K562 (cell line): ENCODE measurements around the gene PIK3CB. TPM values are rescaled to one million over a fixed set of nuclear protein-coding genes. Genes with fewer than 3 reads are reported as not detected.

ENCODE experiments used
- ATAC-seq: fragments of 200-7000 bp; cut with Tn5 transposase; 3 replicates; pipeline ENCODE4 v1.9.1; 2020; ENCODE audit warnings: moderate library complexity
- BruUV-seq: library from RNA; stranded (reverse); fragments of 400-500 nt; replicated peaks from 2 replicates; lab custom pipeline; 2021; lab: Mats Ljungman, UMichigan
- CTCF ChIA-PET: fragments of 300-600 bp; formaldehyde crosslinking; extraction: SDS; loops from one replicate; lab custom pipeline; 2021; ENCODE audit warnings: low intra/inter-chr PET ratio; lab: Yijun Ruan, JAX
- POLR2A ChIA-PET: fragments of 300-600, 350-650 bp; sonication (Branson Sonifier 250); formaldehyde crosslinking; extraction: SDS; loops from one replicate; lab custom pipeline; 2021; ENCODE audit warnings: antibody characterized with exemption, inconsistent platforms; lab: Yijun Ruan, JAX
- DNase-seq, 4 experiments: peaks; one replicate each; pipeline versions ENCODE4 v3.0.0 to v3.0.0-alpha.2; 2011 to 2018; ENCODE audit warnings: low spot score in 3 of 4, mixed read lengths in 3 of 4; ENCODE audit errors: extremely low read depth in 1 of 4
- FAIRE-seq: peaks from 2 replicates; lab custom pipeline; 2011; peaks lifted over from hg19 to GRCh38; lab: Jason Lieb, UNC
- H2AFZ ChIP-seq: 2 replicates; pipeline ENCODE4 v1.6.0; 2011; ENCODE audit warnings: low read depth, low read length, control low read depth, inconsistent platforms
- H3K27ac ChIP-seq: fragments of 200-600 bp; 3 replicates; pipeline ENCODE4 v1.8.0; 2011; ENCODE audit warnings: low read depth, mild to moderate bottlenecking, control low read depth, inconsistent platforms, low read length, moderate library complexity, mixed read lengths; ENCODE audit errors: extremely low read depth
- H3K27me3 ChIP-seq, 2 experiments: fragments of 300-600 bp in 1 of 2; 2 replicates in 1 of 2; 3 replicates in 1 of 2; pipeline versions ENCODE4 v1.6.0 to v1.8.0; 2011; ENCODE audit warnings: inconsistent platforms in 2 of 2, low read length in 2 of 2, mild to moderate bottlenecking in 1 of 2, mixed read lengths in 1 of 2, moderate library complexity in 1 of 2; ENCODE audit not compliant: control insufficient read depth in 2 of 2, insufficient read depth in 2 of 2
- H3K36me3 ChIP-seq: fragments of 300-600 bp; 3 replicates; pipeline ENCODE4 v1.8.0; 2011; ENCODE audit warnings: mild to moderate bottlenecking, low read length, inconsistent platforms; ENCODE audit not compliant: control insufficient read depth, insufficient read depth
- H3K4me1 ChIP-seq, 2 experiments: fragments of 200-600 bp in 1 of 2; replicated peaks in 1 of 2; 2 replicates in 1 of 2; 3 replicates in 1 of 2; pipeline versions ENCODE4 v1.5.1 to v1.8.0; 2011; ENCODE audit warnings: inconsistent platforms in 2 of 2, low read length in 2 of 2, mild to moderate bottlenecking in 1 of 2, mixed read lengths in 1 of 2, moderate library complexity in 1 of 2; ENCODE audit not compliant: control insufficient read depth in 2 of 2, insufficient read depth in 2 of 2
- H3K4me2 ChIP-seq: 2 replicates; pipeline ENCODE4 v1.6.1; 2011; ENCODE audit warnings: low read length, control low read depth, inconsistent platforms, mixed read lengths; ENCODE audit not compliant: insufficient read depth
- H3K4me3 ChIP-seq: fragments of 200-600 bp; sonication (generic), shearing (Covaris generic); 2 replicates; pipeline ENCODE4 v1.5.1; 2016; ENCODE audit warnings: control low read depth, inconsistent platforms
- H3K79me2 ChIP-seq: fragments of 200-600 bp; 3 replicates; pipeline ENCODE4 v1.8.0; 2011; ENCODE audit warnings: low read length, inconsistent platforms; ENCODE audit not compliant: control insufficient read depth, insufficient read depth
- H3K9ac ChIP-seq, 2 experiments: 2 replicates each; pipeline versions ENCODE4 v1.6.0 to v1.6.1; 2011; ENCODE audit warnings: low read depth in 2 of 2, low read length in 2 of 2, control low read depth in 1 of 2, inconsistent platforms in 1 of 2, mild to moderate bottlenecking in 1 of 2, mixed read lengths in 1 of 2; ENCODE audit not compliant: insufficient read depth in 1 of 2
- H3K9me1 ChIP-seq: one replicate; pipeline ENCODE4 v1.6.0; 2011; ENCODE audit warnings: inconsistent platforms, mild to moderate bottlenecking, low read length, moderate library complexity; ENCODE audit not compliant: control insufficient read depth, insufficient read depth
- H3K9me3 ChIP-seq: replicated peaks from 2 replicates; pipeline ENCODE4 v1.5.1; 2011; ENCODE audit warnings: low read depth, low read length, inconsistent platforms; ENCODE audit not compliant: control insufficient read depth, insufficient read depth
- H4K20me1 ChIP-seq: replicated peaks from 2 replicates; pipeline ENCODE4 v1.6.1; 2011; ENCODE audit warnings: low read length, inconsistent platforms, mixed read lengths; ENCODE audit not compliant: control insufficient read depth, insufficient read depth
- CCAR2 ChIP-seq: fragments of 200-400 bp; formaldehyde crosslinking; IDR thresholded peaks from 2 replicates; pipeline ENCODE4 v1.6.1; 2017; ENCODE audit warnings: mild to moderate bottlenecking, low read depth, low read length
- DPF2 ChIP-seq: fragments of 450-650 bp; IDR thresholded peaks from 2 replicates; pipeline ENCODE4 v1.6.1; 2016
- KDM1A ChIP-seq, 2 experiments: fragments of 450-650 bp; IDR thresholded peaks; 2 replicates each; pipeline ENCODE4 v1.6.1; 2016; ENCODE audit warnings: mild to moderate bottlenecking in 2 of 2
- KDM4B ChIP-seq, 2 experiments: fragments of 450-650 bp in 1 of 2; sonication (generic) in 1 of 2; IDR thresholded peaks; 2 replicates each; pipeline ENCODE4 v1.6.1; 2016 to 2017; ENCODE audit warnings: borderline replicate concordance in 2 of 2, antibody characterized with exemption in 1 of 2, low read depth in 1 of 2, mild to moderate bottlenecking in 1 of 2
- NCOA2 ChIP-seq, 2 experiments: fragments of 450-650 bp; IDR thresholded peaks; 2 replicates each; pipeline ENCODE4 v1.6.1; 2018; ENCODE audit warnings: mild to moderate bottlenecking in 2 of 2, moderate library complexity in 1 of 2; ENCODE audit not compliant: partially characterized antibody in 2 of 2
- NFXL1 ChIP-seq: fragments of 450-650 bp; formaldehyde crosslinking; IDR thresholded peaks from 2 replicates; pipeline ENCODE4 v1.4.0; 2021; ENCODE audit warnings: mild to moderate bottlenecking
- PPARD ChIP-seq: fragments of 250-450 bp; sonication (Bioruptor Pico); IDR thresholded peaks from 2 replicates; pipeline ENCODE4 v1.8.0; 2022; ENCODE audit warnings: inconsistent platforms, mild to moderate bottlenecking, moderate library complexity
- TCFL5 ChIP-seq: fragments of 250-450 bp; sonication (Bioruptor Pico); conservative IDR thresholded peaks from 2 replicates; pipeline ENCODE4 v1.6.1; 2021; ENCODE audit warnings: mild to moderate bottlenecking, moderate library complexity, matching md5 sums
- WGBS: fragments of 100-300 bp; shearing (Covaris generic); methylation state at CpG from one replicate; pipeline ENCODE4 v1.1.6; 2016; ENCODE audit warnings: low coverage, mixed read lengths; ENCODE audit not compliant: insufficient coverage; ENCODE audit errors: missing lambda C conversion rate; 5-methylcytosine and 5-hydroxymethylcytosine counted together
- in situ Hi-C: fragments of 300-500 bp; cut with MboI; formaldehyde crosslinking; loops from 4 replicates; pipeline ENCODE4 v1.15.0; 2018; ENCODE audit warnings: inconsistent platforms, mixed read lengths
- intact Hi-C: fragments of 100-400 bp; cut with micrococcal nuclease; formaldehyde crosslinking; loops from 2 replicates; pipeline ENCODE4 v1.14.2; 2022
- polyA plus RNA-seq, 8 experiments: library from polyadenylated mRNA; depleted of rRNA in 4 of 8; stranded (reverse) in 5 of 8; unstranded in 3 of 8; fragments of >200 nt; fragmentation: Nextera tagmentation in 2 of 8; fragmentation: Illumina TruSeq in 1 of 8; extraction: Ambion mirVana in 2 of 8; extraction: Trizol in 1 of 8; gene quantifications; 2 replicates each; pipeline versions ENCODE4 v1.2.1 to v1.2.3, GENCODE V29; 2011 to 2014; ENCODE audit warnings: inconsistent platforms in 1 of 8, missing spikeins in 1 of 8
- total RNA-seq, 7 experiments: library from RNA; depleted of rRNA in 6 of 7; stranded (reverse); fragments of >200 nt in 6 of 7; fragmentation: Illumina TruSeq in 2 of 7; extraction: Trizol in 2 of 7; gene quantifications; 2 replicates each; pipeline versions ENCODE4 v1.2.1 to v1.2.3, GENCODE V29; 2011 to 2021; ENCODE audit warnings: low replicate concordance in 1 of 7
- TF ChIP-seq, protein P1 (sequence below): fragments of 250-450 bp; sonication (Bioruptor Pico); IDR thresholded peaks from 2 replicates; pipeline ENCODE4 v1.8.0; 2022; ENCODE audit warnings: inconsistent platforms, mild to moderate bottlenecking, moderate library complexity, borderline replicate concordance
- TF ChIP-seq, protein P2 (sequence below), 3 experiments: IDR thresholded peaks in 2 of 3; conservative IDR thresholded peaks in 1 of 3; 2 replicates each; pipeline ENCODE4 v1.5.1; 2011 to 2012; ENCODE audit warnings: low read length in 3 of 3, mild to moderate bottlenecking in 3 of 3, control low read depth in 2 of 3, improper control_type of control experiment in 1 of 3, inconsistent platforms in 1 of 3, low read depth in 1 of 3, mixed read lengths in 1 of 3, moderate library complexity in 1 of 3; ENCODE audit not compliant: insufficient read depth in 2 of 3

Gene PIK3CB
- total and polyA plus RNA-seq, 9 of the 15 experiments (the other 6 are each of a cell fraction or from before 2014, with no cell fraction given): 15.3 to 62.6 (median 28.3) TPM

DNA sequence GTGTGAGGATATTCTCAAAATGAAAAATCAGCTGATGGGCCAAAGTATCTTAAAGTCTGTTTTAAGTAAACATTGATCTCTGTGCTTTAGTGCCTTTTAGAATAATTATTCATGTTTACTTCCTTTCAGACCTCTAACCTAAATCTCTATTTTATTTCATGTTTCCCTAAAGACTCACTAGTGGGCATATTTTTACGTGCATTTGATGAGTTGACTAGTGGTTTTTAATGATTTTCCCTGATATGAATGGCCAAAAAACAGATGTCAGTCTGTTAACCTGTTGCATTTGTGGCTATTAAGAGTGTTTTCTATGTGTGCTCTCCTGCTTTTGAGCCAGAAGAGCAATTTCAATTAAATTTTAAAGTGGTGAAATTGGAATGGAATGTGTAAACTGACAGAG lies 219.3 kb downstream of the PIK3CB start:
- CTCF ChIA-PET: no interaction called here
- Histone ChIP-seq H3K27ac (no peak overlapping the region), H3K27me3 (no peaks in the 10 kb centered on the region), H3K9ac (no peak overlapping the region), H2AFZ (no peak overlapping the region), H3K9me3 (no peaks in the 10 kb centered on the region), H3K36me3 (no peaks in the 10 kb centered on the region), H3K79me2 (no peaks in the 10 kb centered on the region), H3K4me3 (no peak overlapping the region), H3K4me2 (no peak overlapping the region), H4K20me1 (no peaks in the 10 kb centered on the region), H3K9me1 (no peaks in the 10 kb centered on the region), H3K4me1 (no peaks in the 10 kb centered on the region)
- intact Hi-C loops (no loop called here), in situ Hi-C loops (loop anchor here (5.0 kb wide), 1 partner anchor 48 kb away; no protein-coding TSS in a partner anchor)
- DNase-seq: no peak
- no peak for TF ChIP-seq NCOA2 (IDR thresholded peaks at IDR 0.05; ENCODE audit: partially characterized antibody in 2 of 2)
- no peak for TF ChIP-seq KDM1A (IDR thresholded peaks at IDR 0.05)
- TF ChIP-seq PPARD (CRISPR knock-in tag): no peak
- no peak for TF ChIP-seq TCFL5 (CRISPR knock-in tag)
- TF ChIP-seq, protein P1, sequence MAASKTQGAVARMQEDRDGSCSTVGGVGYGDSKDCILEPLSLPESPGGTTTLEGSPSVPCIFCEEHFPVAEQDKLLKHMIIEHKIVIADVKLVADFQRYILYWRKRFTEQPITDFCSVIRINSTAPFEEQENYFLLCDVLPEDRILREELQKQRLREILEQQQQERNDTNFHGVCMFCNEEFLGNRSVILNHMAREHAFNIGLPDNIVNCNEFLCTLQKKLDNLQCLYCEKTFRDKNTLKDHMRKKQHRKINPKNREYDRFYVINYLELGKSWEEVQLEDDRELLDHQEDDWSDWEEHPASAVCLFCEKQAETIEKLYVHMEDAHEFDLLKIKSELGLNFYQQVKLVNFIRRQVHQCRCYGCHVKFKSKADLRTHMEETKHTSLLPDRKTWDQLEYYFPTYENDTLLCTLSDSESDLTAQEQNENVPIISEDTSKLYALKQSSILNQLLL (CRISPR knock-in tag): no peak
- TF ChIP-seq NFXL1 (CRISPR knock-in tag): no peak
- no peak for TF ChIP-seq DPF2
- TF ChIP-seq, protein P2, sequence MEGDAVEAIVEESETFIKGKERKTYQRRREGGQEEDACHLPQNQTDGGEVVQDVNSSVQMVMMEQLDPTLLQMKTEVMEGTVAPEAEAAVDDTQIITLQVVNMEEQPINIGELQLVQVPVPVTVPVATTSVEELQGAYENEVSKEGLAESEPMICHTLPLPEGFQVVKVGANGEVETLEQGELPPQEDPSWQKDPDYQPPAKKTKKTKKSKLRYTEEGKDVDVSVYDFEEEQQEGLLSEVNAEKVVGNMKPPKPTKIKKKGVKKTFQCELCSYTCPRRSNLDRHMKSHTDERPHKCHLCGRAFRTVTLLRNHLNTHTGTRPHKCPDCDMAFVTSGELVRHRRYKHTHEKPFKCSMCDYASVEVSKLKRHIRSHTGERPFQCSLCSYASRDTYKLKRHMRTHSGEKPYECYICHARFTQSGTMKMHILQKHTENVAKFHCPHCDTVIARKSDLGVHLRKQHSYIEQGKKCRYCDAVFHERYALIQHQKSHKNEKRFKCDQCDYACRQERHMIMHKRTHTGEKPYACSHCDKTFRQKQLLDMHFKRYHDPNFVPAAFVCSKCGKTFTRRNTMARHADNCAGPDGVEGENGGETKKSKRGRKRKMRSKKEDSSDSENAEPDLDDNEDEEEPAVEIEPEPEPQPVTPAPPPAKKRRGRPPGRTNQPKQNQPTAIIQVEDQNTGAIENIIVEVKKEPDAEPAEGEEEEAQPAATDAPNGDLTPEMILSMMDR (IDR thresholded peaks at IDR 0.05 in 2 of 3, conservative IDR thresholded peaks at IDR 0.05 in 1 of 3; ENCODE audit: insufficient read depth in 2 of 3, low read depth in 1 of 3, low read length in 3 of 3): no peak
- no peak for TF ChIP-seq KDM4B (IDR thresholded peaks at IDR 0.05; ENCODE audit: borderline replicate concordance in 2 of 2, low read depth in 1 of 2)
- no peak for TF ChIP-seq CCAR2
- FAIRE-seq: no peak
- POLR2A ChIA-PET: interaction anchor here (0.8 kb wide), 1 partner anchor 13 kb away, joined by 4 read pairs; no protein-coding TSS in a partner anchor
- 15% methylated on average over 1 of the region's 1 CpG for WGBS
- BruUV-seq: no TSS peak
- no peak for ATAC-seq
